Smooth muscle cell (in vitro differentiated cells): ENCODE data around the gene TEX11. TPM values are rescaled to one million over a fixed set of nuclear protein-coding genes. Genes with fewer than 3 reads are reported as not detected.
"Not testable (repeated sequence)": the region's sequence is repeated elsewhere in the genome, so short reads cannot be mapped to it uniquely, and the experiment has no call there.

ENCODE experiments used
- DNase-seq: peaks from one replicate; lab custom pipeline; 2025; ENCODE audit not compliant: unreplicated experiment; lab: John Stamatoyannopoulos, UW
- H2AFZ ChIP-seq: fragments of 200-600 bp; sonication (generic); 2 replicates; pipeline ENCODE4 v1.6.0; 2016; ENCODE audit warnings: antibody characterized with exemption, low read depth, mild to moderate bottlenecking
- H3F3A ChIP-seq: fragments of 200-600 bp; sonication (generic); 2 replicates; pipeline ENCODE4 v1.6.0; 2017; ENCODE audit warnings: antibody characterized with exemption, low read depth
- H3K27ac ChIP-seq: fragments of 200-600 bp; sonication (generic); 2 replicates; pipeline ENCODE4 v1.5.1; 2016; ENCODE audit warnings: low read depth, mild to moderate bottlenecking
- H3K27me3 ChIP-seq: fragments of 200-600 bp; sonication (generic); 2 replicates; pipeline ENCODE4 v1.6.1; 2016; ENCODE audit warnings: low read depth, mild to moderate bottlenecking
- H3K36me3 ChIP-seq: fragments of 200-600 bp; sonication (generic); 2 replicates; pipeline ENCODE4 v1.5.1; 2016; ENCODE audit warnings: low read depth
- H3K4me1 ChIP-seq: fragments of 200-600 bp; sonication (generic); 2 replicates; pipeline ENCODE4 v1.5.1; 2016; ENCODE audit warnings: low read depth
- H3K4me2 ChIP-seq: fragments of 200-600 bp; sonication (generic); 2 replicates; pipeline ENCODE4 v1.6.0; 2016; ENCODE audit warnings: mild to moderate bottlenecking
- H3K4me3 ChIP-seq: fragments of 200-600 bp; sonication (generic); 2 replicates; pipeline ENCODE4 v1.5.1; 2016; ENCODE audit warnings: mild to moderate bottlenecking
- H3K79me2 ChIP-seq: fragments of 200-600 bp; sonication (generic); 2 replicates; pipeline ENCODE4 v1.6.0; 2016; ENCODE audit warnings: low read depth, mild to moderate bottlenecking
- H3K9ac ChIP-seq: fragments of 200-600 bp; sonication (generic); 2 replicates; pipeline ENCODE4 v1.6.0; 2016; ENCODE audit warnings: low read depth
- H3K9me3 ChIP-seq: fragments of 200-600 bp; sonication (generic); replicated peaks from 2 replicates; pipeline ENCODE4 v1.5.1; 2016; ENCODE audit warnings: low read depth
- H4K20me1 ChIP-seq: fragments of 200-600 bp; sonication (generic); 2 replicates; pipeline ENCODE4 v1.6.0; 2016; ENCODE audit warnings: low read depth
- WGBS: methylation state at CpG from one replicate; pipeline ENCODE4 v1.1.7; 2016; ENCODE audit warnings: low lambda C conversion rate; 5-methylcytosine and 5-hydroxymethylcytosine counted together
- polyA plus RNA-seq: library from polyadenylated mRNA; unstranded; fragments of >200 nt; fragmentation: Nextera tagmentation; extraction: Ambion mirVana; gene quantifications from 2 replicates; pipeline ENCODE4 v1.2.1, GENCODE V29; 2016
- total RNA-seq: library from RNA; depleted of rRNA; stranded (reverse); fragments of >200 nt; gene quantifications from 2 replicates; pipeline ENCODE4 v1.2.3, GENCODE V29; 2014
- TF ChIP-seq, protein P1 (sequence below): fragments of 200-600 bp; sonication (generic); IDR thresholded peaks from 2 replicates; pipeline ENCODE4 v1.5.1; 2017; ENCODE audit warnings: borderline replicate concordance, mild to moderate bottlenecking, antibody characterized with exemption; ENCODE audit not compliant: insufficient read depth, poor library complexity, severe bottlenecking

TEX11 gene
- total and polyA plus RNA-seq, 2 experiments from 2014 or later = 0.40 to 1.2 TPM

DNA sequence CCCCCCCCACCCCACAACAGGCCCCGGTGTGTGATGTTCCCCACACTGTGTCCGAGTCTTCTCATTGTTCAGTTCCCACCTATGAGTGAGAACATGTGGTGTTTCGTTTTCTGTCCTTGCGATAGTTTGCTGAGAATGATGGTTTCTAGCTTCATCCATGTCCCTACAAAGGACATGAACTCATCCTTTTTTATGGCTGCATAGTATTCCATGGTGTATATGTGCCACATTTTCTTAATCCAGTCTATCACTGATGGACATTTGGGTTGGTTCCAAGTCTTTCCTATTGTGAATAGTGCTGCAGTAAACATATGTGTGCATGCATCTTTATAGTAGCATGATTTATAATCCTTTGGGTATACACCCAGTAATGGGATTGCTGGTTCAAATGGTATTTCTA is 393.2 kb downstream of the TEX11 start:
- not testable (repeated sequence) for H3K9me3 ChIP-seq, H3F3A ChIP-seq, H2AFZ ChIP-seq, H4K20me1 ChIP-seq, H3K4me3 ChIP-seq, H3K4me2 ChIP-seq, H3K4me1 ChIP-seq, DNase-seq, H3K9ac ChIP-seq, H3K79me2 ChIP-seq, H3K27ac ChIP-seq, H3K27me3 ChIP-seq, H3K36me3 ChIP-seq
- WGBS = 87% methylated on average over 4 of the region's 4 CpGs

DNA sequence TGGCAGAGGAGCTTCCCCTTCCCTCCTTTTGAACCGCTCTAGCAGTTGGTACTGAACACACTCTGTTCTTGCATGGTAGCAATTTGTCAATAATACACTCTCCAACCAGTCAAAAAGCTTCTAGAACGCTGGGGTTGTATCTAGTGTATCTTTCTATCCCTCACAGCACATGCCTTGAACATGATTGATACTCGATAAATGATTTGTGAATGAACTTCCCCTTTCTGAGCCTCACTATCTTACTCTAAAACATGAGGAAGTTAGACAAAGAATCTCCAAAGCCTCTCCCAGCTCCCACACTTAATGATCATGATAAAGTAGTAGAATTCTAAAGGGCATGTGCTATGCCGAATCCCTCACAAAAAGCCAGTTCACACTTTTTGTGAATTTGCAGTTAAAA is 399.4 kb downstream of the TEX11 start:
- no peaks in the 10 kb centered on the region for H3K4me1 ChIP-seq
- H3K27ac ChIP-seq = no peak overlapping the region
- no peak overlapping the region for H3K4me2 ChIP-seq
- no peaks in the 10 kb centered on the region for H3K9me3 ChIP-seq
- H3K27me3 ChIP-seq = no peaks in the 10 kb centered on the region
- no peaks in the 10 kb centered on the region for H4K20me1 ChIP-seq
- TF ChIP-seq, protein P1, sequence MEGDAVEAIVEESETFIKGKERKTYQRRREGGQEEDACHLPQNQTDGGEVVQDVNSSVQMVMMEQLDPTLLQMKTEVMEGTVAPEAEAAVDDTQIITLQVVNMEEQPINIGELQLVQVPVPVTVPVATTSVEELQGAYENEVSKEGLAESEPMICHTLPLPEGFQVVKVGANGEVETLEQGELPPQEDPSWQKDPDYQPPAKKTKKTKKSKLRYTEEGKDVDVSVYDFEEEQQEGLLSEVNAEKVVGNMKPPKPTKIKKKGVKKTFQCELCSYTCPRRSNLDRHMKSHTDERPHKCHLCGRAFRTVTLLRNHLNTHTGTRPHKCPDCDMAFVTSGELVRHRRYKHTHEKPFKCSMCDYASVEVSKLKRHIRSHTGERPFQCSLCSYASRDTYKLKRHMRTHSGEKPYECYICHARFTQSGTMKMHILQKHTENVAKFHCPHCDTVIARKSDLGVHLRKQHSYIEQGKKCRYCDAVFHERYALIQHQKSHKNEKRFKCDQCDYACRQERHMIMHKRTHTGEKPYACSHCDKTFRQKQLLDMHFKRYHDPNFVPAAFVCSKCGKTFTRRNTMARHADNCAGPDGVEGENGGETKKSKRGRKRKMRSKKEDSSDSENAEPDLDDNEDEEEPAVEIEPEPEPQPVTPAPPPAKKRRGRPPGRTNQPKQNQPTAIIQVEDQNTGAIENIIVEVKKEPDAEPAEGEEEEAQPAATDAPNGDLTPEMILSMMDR = no peak
- H3K4me3 ChIP-seq = no peak overlapping the region
- WGBS = 82% methylated on average over 4 of the region's 4 CpGs
- no peaks in the 10 kb centered on the region for H3K79me2 ChIP-seq
- H3K9ac ChIP-seq = no peak overlapping the region
- H2AFZ ChIP-seq = no peak overlapping the region
- no peaks in the 10 kb centered on the region for H3K36me3 ChIP-seq
- no peaks in the 10 kb centered on the region for H3F3A ChIP-seq
- no peak for DNase-seq

DNA sequence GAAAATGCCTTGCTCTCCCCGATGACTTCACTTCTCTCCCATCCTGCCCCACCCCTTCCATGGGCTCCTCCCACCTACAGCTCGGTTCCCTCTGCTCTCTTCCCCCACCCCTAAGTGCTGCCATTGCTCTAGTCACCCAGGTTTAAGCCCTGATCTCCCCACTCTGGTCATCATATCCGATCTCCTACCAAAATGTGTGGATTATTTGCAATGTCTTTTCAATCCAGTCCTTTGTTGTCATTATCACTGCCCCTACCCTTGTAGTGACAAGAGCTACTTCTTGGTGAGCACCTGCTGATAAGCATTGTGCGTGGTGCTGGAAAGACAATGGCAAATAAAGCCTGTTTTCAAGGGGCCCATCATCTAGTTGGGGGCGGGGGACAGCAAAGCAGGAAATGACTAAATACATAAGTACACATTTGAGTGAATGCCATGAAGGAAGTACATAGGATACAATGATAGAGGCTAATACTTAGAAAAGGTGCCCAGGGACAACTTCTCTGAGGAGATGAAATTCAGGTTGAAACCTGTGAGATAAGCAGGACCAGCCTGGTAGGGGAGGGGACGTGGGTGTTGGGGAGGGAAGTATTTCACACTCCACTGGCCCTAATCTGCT is 400.1 kb downstream of the TEX11 start:
- 61% methylated on average over 6 of the region's 6 CpGs for WGBS
- DNase-seq = no peak

DNA sequence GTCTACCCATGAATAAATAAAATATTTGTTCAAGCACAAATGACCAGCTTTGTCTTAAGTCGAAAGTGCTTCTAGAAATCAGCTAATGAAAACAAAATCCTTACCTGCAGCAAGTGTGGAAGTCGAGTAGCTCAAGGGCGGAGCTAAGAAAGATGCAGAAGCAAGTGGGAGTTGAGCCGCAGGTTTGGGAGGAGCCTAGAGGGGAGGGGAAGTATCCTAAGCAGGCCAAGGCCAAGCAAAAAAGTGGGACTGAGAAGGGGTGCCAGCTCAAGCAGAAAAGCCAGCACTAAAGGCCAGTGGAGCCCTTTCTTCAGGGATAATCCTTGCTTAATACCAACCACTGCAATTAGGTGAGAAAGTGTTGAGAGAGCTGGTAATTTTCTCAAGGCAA is 403.1 kb downstream of the TEX11 start:
- no peaks in the 10 kb centered on the region for H3K4me1 ChIP-seq
- no peak overlapping the region for H3K4me3 ChIP-seq
- H3F3A ChIP-seq = no peaks in the 10 kb centered on the region
- no peak for DNase-seq
- H4K20me1 ChIP-seq = no peaks in the 10 kb centered on the region
- H3K36me3 ChIP-seq = no peaks in the 10 kb centered on the region
- H3K9me3 ChIP-seq = no peaks in the 10 kb centered on the region
- TF ChIP-seq, protein P1 = no peak
- no peaks in the 10 kb centered on the region for H3K79me2 ChIP-seq
- H3K27ac ChIP-seq = no peak overlapping the region
- H3K27me3 ChIP-seq = no peaks in the 10 kb centered on the region
- H3K9ac ChIP-seq = no peak overlapping the region
- no peak overlapping the region for H2AFZ ChIP-seq
- no peak overlapping the region for H3K4me2 ChIP-seq
- 61% methylated on average over 4 of the region's 4 CpGs for WGBS

More for the DNA sequence above, 400.1 kb downstream of the TEX11 start:
- TF ChIP-seq, protein P1 = no peak
- H4K20me1 ChIP-seq = no peaks in the 10 kb centered on the region
- H3K9ac ChIP-seq = no peak overlapping the region
- H3K4me3 ChIP-seq = no peak overlapping the region
- H3K27me3 ChIP-seq = no peaks in the 10 kb centered on the region
- H3F3A ChIP-seq = no peaks in the 10 kb centered on the region
- no peak overlapping the region for H3K27ac ChIP-seq
- H3K9me3 ChIP-seq = no peaks in the 10 kb centered on the region
- no peaks in the 10 kb centered on the region for H3K4me1 ChIP-seq
- H3K4me2 ChIP-seq = no peak overlapping the region
- no peak overlapping the region for H2AFZ ChIP-seq
- no peaks in the 10 kb centered on the region for H3K36me3 ChIP-seq
- no peaks in the 10 kb centered on the region for H3K79me2 ChIP-seq
